Natural killer cell (primary cell): ENCODE data around the gene FAM107B. TPM values are rescaled to one million over a fixed set of nuclear protein-coding genes. Genes with fewer than 3 reads are reported as not detected.
"Not testable (repeated sequence)": the region's sequence is repeated elsewhere in the genome, so short reads cannot be mapped to it uniquely, and the experiment has no call there.

Experiments used
- ATAC-seq, 3 donors: fragments of 150-1000 bp in 2 of 3; fragments of 200-7000 bp in 1 of 3; cut with Tn5 transposase; 1 replicate in 1 of 3; 2 replicates in 2 of 3; pipeline ENCODE4 v1.10.0; 2021; ENCODE audit warnings: mild to moderate bottlenecking in 2 of 3, moderate library complexity in 2 of 3
- DNase-seq, 2 donors: peaks; one replicate each; pipeline versions ENCODE4 v3.0.0 to v3.0.0-alpha.2; 2013 to 2021; ENCODE audit warnings: mixed read lengths in 1 of 2
- H3K27ac ChIP-seq: one replicate; pipeline ENCODE4 v1.5.1; 2013; ENCODE audit warnings: mild to moderate bottlenecking, low read length
- H3K27me3 ChIP-seq: one replicate; pipeline ENCODE4 v1.6.1; 2013; ENCODE audit warnings: low read length; ENCODE audit not compliant: control insufficient read depth, insufficient read depth
- H3K36me3 ChIP-seq: one replicate; pipeline ENCODE4 v1.6.1; 2013; ENCODE audit warnings: low read length; ENCODE audit not compliant: control insufficient read depth, insufficient read depth
- H3K4me1 ChIP-seq: one replicate; pipeline ENCODE4 v1.6.1; 2013; ENCODE audit warnings: low read length; ENCODE audit not compliant: control insufficient read depth, insufficient read depth
- H3K4me3 ChIP-seq: one replicate; pipeline ENCODE4 v1.5.1; 2013; ENCODE audit warnings: low read length
- H3K9me3 ChIP-seq: one replicate; pipeline ENCODE4 v1.6.1; 2013; ENCODE audit warnings: low read length; ENCODE audit not compliant: control insufficient read depth, insufficient read depth
- H3K27ac Mint-ChIP-seq, 2 donors: one replicate each; pipeline ENCODE4 v1.8.0; 2022; ENCODE audit warnings: mild to moderate bottlenecking in 2 of 2, mixed read lengths in 2 of 2, moderate library complexity in 1 of 2
- H3K27me3 Mint-ChIP-seq, 2 donors: one replicate each; pipeline ENCODE4 v1.8.0; 2022; ENCODE audit warnings: low read depth in 2 of 2, mixed read lengths in 2 of 2
- H3K36me3 Mint-ChIP-seq: one replicate; pipeline ENCODE4 v1.8.0; 2022; ENCODE audit warnings: mixed read lengths
- H3K4me1 Mint-ChIP-seq, 2 donors: one replicate each; pipeline ENCODE4 v1.8.0; 2022; ENCODE audit warnings: mixed read lengths in 2 of 2
- H3K4me3 Mint-ChIP-seq: one replicate; pipeline ENCODE4 v1.8.0; 2022; ENCODE audit warnings: mild to moderate bottlenecking, moderate library complexity, mixed read lengths
- H3K9me3 Mint-ChIP-seq, 2 donors: one replicate each; pipeline ENCODE4 v1.8.0; 2022; ENCODE audit warnings: mixed read lengths in 2 of 2
- CTCF ChIP-seq: fragments of 200-600 bp; IDR thresholded peaks from one replicate; pipeline ENCODE4 v1.8.0; 2022; ENCODE audit warnings: antibody characterized with exemption
- WGBS: methylation state at CpG from one replicate; pipeline ENCODE4 v1.1.7; 2013; ENCODE audit warnings: missing lambda C conversion rate; ENCODE audit not compliant: insufficient coverage; 5-methylcytosine and 5-hydroxymethylcytosine counted together
- intact Hi-C: fragments of 100-400 bp; cut with micrococcal nuclease; formaldehyde crosslinking; loops from one replicate; pipeline ENCODE4 v1.14.2; 2022
- total RNA-seq, 4 donors: library from RNA; stranded (reverse); fragments of 120-200 nt in 1 of 4; gene quantifications; one replicate each; pipeline versions ENCODE4 v1.2.3 to v1.2.4, GENCODE V29; 2013 to 2022

Gene FAM107B
- total RNA-seq, 3 donors from 2014 or later (not counting 1 experiment from before 2014, with no cell fraction given), result 165 to 226 (median 224) TPM

- intact Hi-C loops, result loop anchor here (10.0 kb wide), 1 partner anchor 627 kb away; no protein-coding TSS in a partner anchor
- Mint-ChIP-seq H3K4me1 (peaks cover 5% of the 10 kb centered on the region in 2 donors), H3K27ac (no peak overlapping the region), H3K36me3 (no peaks in the 10 kb centered on the region), H3K4me3 (no peak overlapping the region), H3K9me3 (no peaks in the 10 kb centered on the region), H3K27me3 (peaks cover 0 to 2% of the 10 kb centered on the region in 2 donors)
- no peaks in the 10 kb centered on the region for H3K36me3 ChIP-seq
- TF ChIP-seq CTCF, result no peak
- 96% methylated on average over 5 of the region's 6 CpGs for WGBS
- no peaks in the 10 kb centered on the region for H3K4me1 ChIP-seq
- DNase-seq (no peak), ATAC-seq (no peak)
- no peaks in the 10 kb centered on the region for H3K27me3 ChIP-seq
- H3K9me3 ChIP-seq, result no peaks in the 10 kb centered on the region
- no peak overlapping the region for H3K27ac ChIP-seq
- no peak overlapping the region for H3K4me3 ChIP-seq
Measured at GRCh38 chr10:14821635-14822375, 47.1 kb upstream of the FAM107B start.

- no peak for DNase-seq
- H3K36me3 Mint-ChIP-seq, result no peaks in the 10 kb centered on the region
- Histone ChIP-seq H3K4me1 (no peaks in the 10 kb centered on the region), H3K9me3 (no peaks in the 10 kb centered on the region), H3K27ac (no peak overlapping the region), H3K4me3 (no peak overlapping the region), H3K36me3 (no peaks in the 10 kb centered on the region), H3K27me3 (no peaks in the 10 kb centered on the region)
- H3K4me1 Mint-ChIP-seq, result peaks cover 5% of the 10 kb centered on the region in 2 donors
- no peak overlapping the region for H3K27ac Mint-ChIP-seq
- TF ChIP-seq CTCF, result no peak
- intact Hi-C loops, result loop anchor here (10.0 kb wide), 1 partner anchor 626 kb away; no protein-coding TSS in a partner anchor
- ATAC-seq, result no peak
- H3K27me3 Mint-ChIP-seq, result no peaks in the 10 kb centered on the region
- no peaks in the 10 kb centered on the region for H3K9me3 Mint-ChIP-seq
- 90% methylated on average over 5 of the region's 5 CpGs for WGBS
- H3K4me3 Mint-ChIP-seq, result no peak overlapping the region
Measured at GRCh38 chr10:14820775-14821154, 46.1 kb upstream of the FAM107B start.

- H3K4me3 Mint-ChIP-seq, result no peak overlapping the region
- H3K27me3 Mint-ChIP-seq, result no peaks in the 10 kb centered on the region
- Histone ChIP-seq H3K4me1 (no peaks in the 10 kb centered on the region), H3K9me3 (no peaks in the 10 kb centered on the region), H3K4me3 (no peak overlapping the region), H3K27ac (no peak overlapping the region), H3K27me3 (no peaks in the 10 kb centered on the region), H3K36me3 (no peaks in the 10 kb centered on the region)
- WGBS, result 95% methylated on average over 8 of the region's 10 CpGs
- no peaks in the 10 kb centered on the region for H3K36me3 Mint-ChIP-seq
- no peak for TF ChIP-seq CTCF
- no peaks in the 10 kb centered on the region for H3K9me3 Mint-ChIP-seq
- DNase-seq (no peak), ATAC-seq (no peak)
- H3K4me1 Mint-ChIP-seq, result peaks cover 5% of the 10 kb centered on the region in 2 donors
- intact Hi-C loops, result loop anchor here (10.0 kb wide), 1 partner anchor 625 kb away; no protein-coding TSS in a partner anchor
- no peak overlapping the region for H3K27ac Mint-ChIP-seq
Measured at GRCh38 chr10:14820010-14820774, 45.5 kb upstream of the FAM107B start.

- H3K9me3 ChIP-seq, H3K27me3 ChIP-seq, H3K4me3 ChIP-seq, ATAC-seq, H3K27ac ChIP-seq, H3K4me1 ChIP-seq, H3K36me3 ChIP-seq, H3K4me1 Mint-ChIP-seq, H3K9me3 Mint-ChIP-seq, H3K27ac Mint-ChIP-seq, DNase-seq, intact Hi-C loops, H3K27me3 Mint-ChIP-seq, H3K4me3 Mint-ChIP-seq, H3K36me3 Mint-ChIP-seq: not testable (repeated sequence)
- WGBS, result 100% methylated on average over 6 of the region's 7 CpGs
Measured at GRCh38 chr10:14816717-14817116, 42.0 kb upstream of the FAM107B start.
